Ovary (tissue), 3 donors: ENCODE measurements around the gene ABLIM1.

Experiments
- EP300 ChIP-seq: sonication (generic); formaldehyde crosslinking; IDR thresholded peaks from one replicate; pipeline ENCODE4 v1.6.1; 2017; ENCODE audit warnings: antibody characterized with exemption
- POLR2A ChIP-seq: fragments of 450-650 bp; IDR thresholded peaks from one replicate; pipeline ENCODE4 v1.6.1; 2017; ENCODE audit warnings: antibody characterized with exemption, mild to moderate bottlenecking, moderate library complexity
- TF ChIP-seq, protein P1 (sequence below), 3 donors: fragments of 450-650 bp in 2 of 3; fragments of 200-600 bp in 1 of 3; IDR thresholded peaks; one replicate each; pipeline versions ENCODE4 v1.5.1 to v1.8.0; 2016 to 2022; ENCODE audit warnings: antibody characterized with exemption in 3 of 3, mild to moderate bottlenecking in 1 of 3
- donor health status: DM: no; HTN: no; CAD: no.

DNA sequence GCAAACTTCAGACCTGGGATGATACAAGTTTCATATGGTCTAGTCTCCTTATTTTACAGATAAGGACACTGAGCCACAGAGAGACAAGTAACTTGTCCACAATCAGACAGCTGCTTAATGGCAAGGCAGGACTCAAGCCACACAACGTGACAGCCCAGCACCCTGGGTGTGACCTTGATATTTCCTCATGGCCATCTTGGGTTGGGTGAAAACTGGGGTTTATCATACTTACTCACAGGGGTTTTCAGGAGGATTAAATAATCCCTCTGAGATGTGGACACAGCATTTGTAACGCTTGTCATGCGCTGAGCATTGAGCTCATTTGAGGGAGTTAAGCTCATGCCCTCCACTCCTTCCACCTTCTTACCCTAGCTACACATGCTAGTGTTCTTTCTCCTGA lies 58.0 kb downstream of the ABLIM1 start:
- TF ChIP-seq, protein P1, sequence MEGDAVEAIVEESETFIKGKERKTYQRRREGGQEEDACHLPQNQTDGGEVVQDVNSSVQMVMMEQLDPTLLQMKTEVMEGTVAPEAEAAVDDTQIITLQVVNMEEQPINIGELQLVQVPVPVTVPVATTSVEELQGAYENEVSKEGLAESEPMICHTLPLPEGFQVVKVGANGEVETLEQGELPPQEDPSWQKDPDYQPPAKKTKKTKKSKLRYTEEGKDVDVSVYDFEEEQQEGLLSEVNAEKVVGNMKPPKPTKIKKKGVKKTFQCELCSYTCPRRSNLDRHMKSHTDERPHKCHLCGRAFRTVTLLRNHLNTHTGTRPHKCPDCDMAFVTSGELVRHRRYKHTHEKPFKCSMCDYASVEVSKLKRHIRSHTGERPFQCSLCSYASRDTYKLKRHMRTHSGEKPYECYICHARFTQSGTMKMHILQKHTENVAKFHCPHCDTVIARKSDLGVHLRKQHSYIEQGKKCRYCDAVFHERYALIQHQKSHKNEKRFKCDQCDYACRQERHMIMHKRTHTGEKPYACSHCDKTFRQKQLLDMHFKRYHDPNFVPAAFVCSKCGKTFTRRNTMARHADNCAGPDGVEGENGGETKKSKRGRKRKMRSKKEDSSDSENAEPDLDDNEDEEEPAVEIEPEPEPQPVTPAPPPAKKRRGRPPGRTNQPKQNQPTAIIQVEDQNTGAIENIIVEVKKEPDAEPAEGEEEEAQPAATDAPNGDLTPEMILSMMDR (IDR thresholded peaks at IDR 0.05) = no peak
- TF ChIP-seq EP300 (no peak), POLR2A (no peak)
